Tibial nerve (tissue), 4 donors: Measurements from ENCODE around the gene CABLES1. TPM values are rescaled to one million over a fixed set of nuclear protein-coding genes. Genes with fewer than 3 reads are reported as not detected.

Source experiments
- DNase-seq, 2 donors: peaks; one replicate each; pipeline ENCODE4 v3.0.0-alpha.2; 2019; ENCODE audit warnings: low spot score in 2 of 2
- H3K27ac ChIP-seq, 4 donors: fragments of 200-600 bp; sonication (generic) in 3 of 4; one replicate each; pipeline ENCODE4 v1.5.1; 2017 to 2019; ENCODE audit warnings: mild to moderate bottlenecking in 1 of 4
- H3K27me3 ChIP-seq, 2 donors: fragments of 200-600 bp; sonication (generic) in 1 of 2; one replicate each; pipeline versions ENCODE4 v1.5.1 to v1.6.0; 2017 to 2019
- H3K36me3 ChIP-seq, 3 donors: fragments of 200-600 bp; sonication (generic); one replicate each; pipeline ENCODE4 v1.5.1; 2018 to 2019
- H3K4me1 ChIP-seq, 4 donors: fragments of 200-600 bp; sonication (generic) in 3 of 4; one replicate each; pipeline ENCODE4 v1.5.1; 2017 to 2019
- H3K4me3 ChIP-seq, 4 donors: fragments of 200-600 bp; sonication (generic) in 3 of 4; one replicate each; pipeline ENCODE4 v1.5.1; 2017 to 2019; ENCODE audit warnings: mild to moderate bottlenecking in 1 of 4, moderate library complexity in 1 of 4
- H3K9me3 ChIP-seq, 4 donors: fragments of 200-600 bp; sonication (generic) in 3 of 4; one replicate each; pipeline ENCODE4 v1.5.1; 2017 to 2019
- EP300 ChIP-seq, 2 donors: sonication (generic); formaldehyde crosslinking; IDR thresholded peaks; one replicate each; pipeline ENCODE4 v1.6.1; 2017; ENCODE audit warnings: antibody characterized with exemption in 2 of 2, mild to moderate bottlenecking in 1 of 2
- POLR2A ChIP-seq, 2 donors: fragments of 450-650 bp; IDR thresholded peaks; one replicate each; pipeline ENCODE4 v1.6.1; 2017; ENCODE audit warnings: antibody characterized with exemption in 2 of 2, mild to moderate bottlenecking in 2 of 2, moderate library complexity in 2 of 2
- WGBS, 2 donors: methylation state at CpG; one replicate each; pipeline ENCODE4 v1.1.5; 2018; 5-methylcytosine and 5-hydroxymethylcytosine counted together
- total RNA-seq, 4 donors: library from RNA; depleted of rRNA; stranded (reverse); fragments of >200 nt; gene quantifications; one replicate each; pipeline ENCODE4 v1.1.0, GENCODE V29; 2016
- TF ChIP-seq, protein P1 (sequence below), 5 experiments: fragments of 200-600 bp in 3 of 5; fragments of 450-650 bp in 2 of 5; sonication (generic) in 3 of 5; IDR thresholded peaks; one replicate each; pipeline ENCODE4 v1.5.1; 2016 to 2019; ENCODE audit warnings: antibody characterized with exemption in 5 of 5, mild to moderate bottlenecking in 3 of 5, moderate library complexity in 2 of 5

Gene CABLES1
- total RNA-seq, 4 donors from 2014 or later = 17.3 to 32.1 (median 21.2) TPM

DNA sequence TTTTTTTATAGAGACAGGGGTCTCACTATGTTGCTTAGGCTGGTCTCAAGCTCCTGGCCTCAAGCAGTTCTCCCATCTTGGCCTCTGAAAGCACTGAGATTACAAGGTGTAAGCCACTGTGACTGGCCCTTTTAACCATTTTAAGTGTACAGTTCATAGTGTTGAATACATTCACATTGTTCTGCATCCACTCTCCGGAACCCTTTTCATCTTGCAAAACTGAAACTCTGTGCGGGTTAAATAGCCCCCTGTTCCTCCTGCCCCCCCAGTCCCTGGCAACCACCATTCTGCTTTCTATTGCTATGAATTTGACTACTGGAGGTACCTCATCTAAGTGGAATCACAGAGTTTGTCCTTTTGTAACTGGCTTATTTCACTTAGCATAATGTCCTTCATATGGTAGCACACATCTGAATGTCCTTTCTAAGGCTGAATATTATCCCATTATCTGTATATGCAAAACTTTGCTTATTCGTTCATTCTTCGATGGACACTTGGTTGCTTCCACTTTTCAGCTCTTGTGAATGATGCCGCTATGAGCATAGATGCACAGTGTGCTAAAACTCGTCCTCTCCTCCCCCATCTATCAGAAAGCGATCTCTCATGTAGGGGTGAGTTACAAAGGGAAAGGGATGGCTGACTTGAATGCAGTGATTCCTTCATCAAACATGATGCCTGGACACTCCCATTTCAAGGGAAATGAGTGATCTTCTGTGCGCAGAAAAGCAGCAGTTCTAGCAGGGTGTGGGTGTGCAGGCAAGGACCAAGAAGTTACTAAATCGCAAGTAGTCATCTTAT is 30.2 kb downstream of the CABLES1 start:
- no peaks in the 10 kb centered on the region for H3K27me3 ChIP-seq
- H3K4me1 ChIP-seq = peaks cover 0 to 26% (median 2%) of the 10 kb centered on the region in 4 donors
- H3K27ac ChIP-seq = no peak overlapping the region
- no peak for DNase-seq
- H3K4me3 ChIP-seq = no peak overlapping the region
- TF ChIP-seq, protein P1, sequence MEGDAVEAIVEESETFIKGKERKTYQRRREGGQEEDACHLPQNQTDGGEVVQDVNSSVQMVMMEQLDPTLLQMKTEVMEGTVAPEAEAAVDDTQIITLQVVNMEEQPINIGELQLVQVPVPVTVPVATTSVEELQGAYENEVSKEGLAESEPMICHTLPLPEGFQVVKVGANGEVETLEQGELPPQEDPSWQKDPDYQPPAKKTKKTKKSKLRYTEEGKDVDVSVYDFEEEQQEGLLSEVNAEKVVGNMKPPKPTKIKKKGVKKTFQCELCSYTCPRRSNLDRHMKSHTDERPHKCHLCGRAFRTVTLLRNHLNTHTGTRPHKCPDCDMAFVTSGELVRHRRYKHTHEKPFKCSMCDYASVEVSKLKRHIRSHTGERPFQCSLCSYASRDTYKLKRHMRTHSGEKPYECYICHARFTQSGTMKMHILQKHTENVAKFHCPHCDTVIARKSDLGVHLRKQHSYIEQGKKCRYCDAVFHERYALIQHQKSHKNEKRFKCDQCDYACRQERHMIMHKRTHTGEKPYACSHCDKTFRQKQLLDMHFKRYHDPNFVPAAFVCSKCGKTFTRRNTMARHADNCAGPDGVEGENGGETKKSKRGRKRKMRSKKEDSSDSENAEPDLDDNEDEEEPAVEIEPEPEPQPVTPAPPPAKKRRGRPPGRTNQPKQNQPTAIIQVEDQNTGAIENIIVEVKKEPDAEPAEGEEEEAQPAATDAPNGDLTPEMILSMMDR (IDR thresholded peaks at IDR 0.05) = no peak
- TF ChIP-seq EP300 (IDR thresholded peaks at IDR 0.05) (no peak), POLR2A (IDR thresholded peaks at IDR 0.05) (no peak)
- H3K9me3 ChIP-seq = no peaks in the 10 kb centered on the region
- 91 to 94% methylated on average over 9 of the region's 9 CpGs for WGBS, 2 donors
- no peaks in the 10 kb centered on the region for H3K36me3 ChIP-seq

DNA sequence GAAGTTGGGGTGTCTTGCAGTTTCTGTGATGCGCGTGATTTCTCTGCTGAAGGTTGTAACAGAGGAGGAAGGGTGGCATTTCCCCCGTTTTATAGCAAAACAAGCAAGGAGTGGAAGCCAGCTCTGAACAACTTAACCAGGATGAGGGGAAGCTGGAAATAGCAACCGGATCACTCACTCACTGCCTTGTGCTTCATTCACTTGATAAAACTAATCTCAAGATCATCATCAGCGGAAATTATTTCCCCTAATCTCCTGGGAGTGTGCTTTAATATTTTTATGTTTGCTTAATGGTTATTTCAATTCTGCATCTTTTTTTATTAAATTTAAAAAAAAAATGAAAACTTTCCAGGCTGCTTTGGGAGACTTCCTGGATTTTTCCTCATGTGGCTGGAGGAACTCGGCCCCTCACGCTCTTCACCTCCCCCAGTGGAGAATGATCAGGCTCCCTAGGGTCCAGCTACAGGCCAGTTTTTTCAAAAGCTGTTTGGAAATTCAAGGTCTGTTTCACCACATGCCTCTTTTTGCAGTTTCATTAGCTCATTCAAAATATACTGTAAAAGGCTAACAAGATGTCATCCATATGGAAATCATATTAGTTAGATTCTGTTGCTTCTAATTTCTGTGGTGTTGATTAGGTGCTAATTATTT is 31.7 kb downstream of the CABLES1 start:
- Histone ChIP-seq H3K9me3 (no peaks in the 10 kb centered on the region), H3K4me1 (peaks cover 0 to 26% (median 2%) of the 10 kb centered on the region in 4 donors), H3K36me3 (no peaks in the 10 kb centered on the region), H3K4me3 (no peak overlapping the region), H3K27me3 (no peaks in the 10 kb centered on the region), H3K27ac (peak overlapping the region in 1 of 4 donors; percentile 30)
- TF ChIP-seq EP300 (IDR thresholded peaks at IDR 0.05) (no peak), POLR2A (IDR thresholded peaks at IDR 0.05) (no peak)
- TF ChIP-seq, protein P1 (IDR thresholded peaks at IDR 0.05) = no peak
- DNase-seq = no peak
- WGBS, 2 donors = 42 to 55% methylated on average over 7 of the region's 7 CpGs

DNA sequence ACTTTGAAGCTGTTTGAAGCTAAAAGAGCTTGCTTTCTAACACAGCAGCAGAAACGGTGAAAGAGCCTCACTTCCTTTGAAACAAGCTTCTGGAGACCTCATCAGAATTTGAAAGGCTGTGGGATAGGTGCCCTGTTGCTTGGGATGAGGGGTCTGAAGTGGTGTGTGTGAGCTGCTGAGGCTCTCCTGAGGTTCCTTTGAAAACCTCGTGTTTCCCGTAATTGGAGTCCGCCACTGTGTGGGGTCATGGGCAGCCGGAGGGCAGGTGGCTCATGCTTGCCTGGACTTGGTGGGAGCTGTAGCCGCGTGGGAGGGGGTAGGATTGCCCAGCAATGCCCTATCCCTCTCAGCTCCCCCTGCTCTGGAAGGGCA is 34.4 kb downstream of the CABLES1 start:
- H3K27ac ChIP-seq = peak overlapping the region in 1 of 4 donors; percentile 13
- no peaks in the 10 kb centered on the region for H3K9me3 ChIP-seq
- H3K4me1 ChIP-seq = peaks cover 0 to 34% (median 2%) of the 10 kb centered on the region in 4 donors
- DNase-seq = no peak
- H3K36me3 ChIP-seq = no peaks in the 10 kb centered on the region
- H3K27me3 ChIP-seq = no peaks in the 10 kb centered on the region
- WGBS, 2 donors = 66 to 68% methylated on average over 7 of the region's 7 CpGs
- H3K4me3 ChIP-seq = no peak overlapping the region
- TF ChIP-seq POLR2A (IDR thresholded peaks at IDR 0.05) (no peak), EP300 (IDR thresholded peaks at IDR 0.05) (no peak)
- TF ChIP-seq, protein P1 (IDR thresholded peaks at IDR 0.05) = no peak

DNA sequence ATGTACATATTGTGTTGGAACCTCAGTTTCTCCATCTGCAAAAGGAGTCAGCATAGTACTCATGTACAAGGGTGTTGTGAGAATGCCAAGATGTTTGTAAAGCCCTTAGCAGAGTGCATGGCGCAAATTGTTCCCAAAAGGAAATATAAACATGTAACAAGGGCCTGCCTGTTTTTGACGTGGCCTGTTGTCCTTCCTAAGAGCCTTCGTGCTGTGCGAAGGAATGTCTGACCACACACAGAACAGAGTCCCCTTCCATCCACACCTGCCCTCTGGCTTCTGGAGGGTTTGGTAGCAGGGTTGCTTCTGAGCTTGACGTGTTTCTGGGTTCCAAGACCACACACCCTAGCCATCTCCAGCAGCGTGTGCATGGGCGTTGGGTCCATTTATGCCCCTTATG is 34.9 kb downstream of the CABLES1 start:
- 64 to 72% methylated on average over 7 of the region's 7 CpGs for WGBS, 2 donors
- H3K27ac ChIP-seq = peak overlapping the region in 1 of 4 donors; percentile 13
- no peaks in the 10 kb centered on the region for H3K36me3 ChIP-seq

More for the DNA sequence above, 34.9 kb downstream of the CABLES1 start:
- Histone ChIP-seq H3K27me3 (no peaks in the 10 kb centered on the region), H3K4me3 (no peak overlapping the region), H3K4me1 (peaks cover 0 to 34% (median 2%) of the 10 kb centered on the region in 4 donors), H3K9me3 (no peaks in the 10 kb centered on the region)
- DNase-seq = no peak
- TF ChIP-seq EP300 (IDR thresholded peaks at IDR 0.05) (no peak), POLR2A (IDR thresholded peaks at IDR 0.05) (no peak)
- TF ChIP-seq, protein P1 (IDR thresholded peaks at IDR 0.05) = no peak
